ENCODE results near the gene KCTD15. TPM values are rescaled to one million over a fixed set of nuclear protein-coding genes. Genes with fewer than 3 reads are reported as not detected.

Gene KCTD15
- polyA plus RNA-seq, 3 donors: 1.6 to 43.2 (median 2.1) TPM

GRCh38 chr19:33763633-33764371 lies 32.9 kb upstream of the KCTD15 start:
- 92% methylated on average over 8 of the region's 11 CpGs for WGBS (ENCODE audit: insufficient coverage)
- no peaks in the 10 kb centered on the region for H3K4me1 Mint-ChIP-seq
- intact Hi-C loops (cut with micrococcal nuclease): no loop called here
- no peak for TF ChIP-seq CTCF (IDR thresholded peaks at IDR 0.05)
- H3K4me1 ChIP-seq (ENCODE audit: control insufficient read depth in 1 of 2, insufficient read depth in 2 of 2, low read length in 2 of 2): no peaks in the 10 kb centered on the region
- no peaks in the 10 kb centered on the region for H3K36me3 Mint-ChIP-seq
- no peak overlapping the region for H3K4me3 ChIP-seq (replicated peaks in 1 of 3; ENCODE audit: low read depth in 2 of 3, low read length in 3 of 3)
- H3K79me2 ChIP-seq (ENCODE audit: insufficient read depth, low read length): no peaks in the 10 kb centered on the region
- H3K27ac Mint-ChIP-seq: no peak overlapping the region
- DNase-seq: no peak
- no peaks in the 10 kb centered on the region for H3K36me3 ChIP-seq (replicated peaks in 1 of 2; ENCODE audit: control insufficient read depth in 1 of 2, insufficient read depth in 2 of 2, low read length in 2 of 2)
- H3K27me3 ChIP-seq (ENCODE audit: control insufficient read depth in 2 of 2, insufficient read depth in 2 of 2, low read length in 2 of 2): no peaks in the 10 kb centered on the region
- no peak overlapping the region for H3K27ac ChIP-seq (ENCODE audit: low read depth in 1 of 2, low read length in 2 of 2)
- H3K9me3 Mint-ChIP-seq: no peaks in the 10 kb centered on the region
- H3K9me3 ChIP-seq (replicated peaks in 1 of 2; ENCODE audit: control insufficient read depth in 1 of 2, insufficient read depth in 1 of 2, low read length in 2 of 2): no peaks in the 10 kb centered on the region
- no peak overlapping the region for H3K4me3 Mint-ChIP-seq
- no peak overlapping the region for H2AFZ ChIP-seq (ENCODE audit: insufficient read depth, low read depth, low read length, poor library complexity, severe bottlenecking)
- H3K27me3 Mint-ChIP-seq (ENCODE audit: low read depth in 3 of 3): peaks cover 7 to 8% (median 8%) of the 10 kb centered on the region in 3 donors
- H4K20me1 ChIP-seq (ENCODE audit: insufficient read depth, low read length): no peaks in the 10 kb centered on the region
- no peak overlapping the region for H3K9ac ChIP-seq (ENCODE audit: insufficient read depth, low read length, poor library complexity, severe bottlenecking)
- no peak overlapping the region for H3K4me2 ChIP-seq (replicated peaks; ENCODE audit: extremely low read depth, low read length, poor library complexity, severe bottlenecking)

DNA sequence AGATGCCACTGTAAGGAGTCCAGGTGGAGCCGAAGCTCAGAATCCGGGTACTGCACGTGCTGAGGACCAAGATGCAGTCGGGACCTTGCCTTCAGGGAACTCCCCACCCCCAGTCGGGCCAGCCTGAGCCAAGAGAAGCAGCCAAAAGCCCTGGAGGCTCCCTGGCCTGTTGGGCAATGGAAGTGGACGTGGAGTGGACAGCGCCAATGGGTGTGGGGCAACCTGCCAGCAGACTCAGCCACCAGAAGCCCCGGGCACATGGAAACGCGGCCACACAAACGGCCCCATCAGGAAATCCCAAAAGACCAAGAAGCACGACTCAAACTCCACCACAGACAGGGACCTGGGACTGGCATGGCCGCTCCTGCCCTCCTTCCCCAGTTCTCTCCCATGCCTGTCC lies 30.0 kb upstream of the KCTD15 start:
- Mint-ChIP-seq H3K27me3 (ENCODE audit: low read depth in 3 of 3) (peaks cover 0 to 5% (median 4%) of the 10 kb centered on the region in 3 donors), H3K36me3 (no peaks in the 10 kb centered on the region), H3K4me1 (no peaks in the 10 kb centered on the region), H3K4me3 (no peak overlapping the region), H3K9me3 (no peaks in the 10 kb centered on the region), H3K27ac (no peak overlapping the region)
- H3K4me1 ChIP-seq (ENCODE audit: control insufficient read depth in 1 of 2, insufficient read depth in 2 of 2, low read length in 2 of 2): no peaks in the 10 kb centered on the region
- 83% methylated on average over 8 of the region's 13 CpGs for WGBS (ENCODE audit: insufficient coverage)
- no peak overlapping the region for H2AFZ ChIP-seq (ENCODE audit: insufficient read depth, low read depth, low read length, poor library complexity, severe bottlenecking)
- intact Hi-C loops (cut with micrococcal nuclease): no loop called here
- no peaks in the 10 kb centered on the region for H3K27me3 ChIP-seq (ENCODE audit: control insufficient read depth in 2 of 2, insufficient read depth in 2 of 2, low read length in 2 of 2)
- no peak for TF ChIP-seq CTCF (IDR thresholded peaks at IDR 0.05)
- H3K4me3 ChIP-seq (replicated peaks in 1 of 3; ENCODE audit: low read depth in 2 of 3, low read length in 3 of 3): no peak overlapping the region
- H4K20me1 ChIP-seq (ENCODE audit: insufficient read depth, low read length): no peaks in the 10 kb centered on the region
- H3K9me3 ChIP-seq (replicated peaks in 1 of 2; ENCODE audit: control insufficient read depth in 1 of 2, insufficient read depth in 1 of 2, low read length in 2 of 2): no peaks in the 10 kb centered on the region
- no peaks in the 10 kb centered on the region for H3K36me3 ChIP-seq (replicated peaks in 1 of 2; ENCODE audit: control insufficient read depth in 1 of 2, insufficient read depth in 2 of 2, low read length in 2 of 2)
- H3K9ac ChIP-seq (ENCODE audit: insufficient read depth, low read length, poor library complexity, severe bottlenecking): no peak overlapping the region
- H3K27ac ChIP-seq (ENCODE audit: low read depth in 1 of 2, low read length in 2 of 2): no peak overlapping the region
- no peak for DNase-seq
- no peak overlapping the region for H3K4me2 ChIP-seq (replicated peaks; ENCODE audit: extremely low read depth, low read length, poor library complexity, severe bottlenecking)
- no peaks in the 10 kb centered on the region for H3K79me2 ChIP-seq (ENCODE audit: insufficient read depth, low read length)
